HepG2 (cell line): ENCODE results near the gene TCF3. TPM values are rescaled to one million over a fixed set of nuclear protein-coding genes. Genes with fewer than 3 reads are reported as not detected.

Source experiments
- ATAD3A ChIP-seq: sonication (generic); formaldehyde crosslinking; IDR thresholded peaks from 2 replicates; pipeline ENCODE4 v1.4.0; 2020; ENCODE audit warnings: missing genetic modification reagents
- CCAR2 ChIP-seq: fragments of 200-400 bp; formaldehyde crosslinking; optimal IDR thresholded peaks from 2 replicates; pipeline ENCODE3; 2018; ENCODE audit warnings: low read depth, mild to moderate bottlenecking, low read length, moderate library complexity
- ELF4 ChIP-seq: sonication (generic); formaldehyde crosslinking; IDR thresholded peaks from 2 replicates; pipeline ENCODE4 v1.5.0; 2020; ENCODE audit warnings: missing genetic modification reagents, mild to moderate bottlenecking, moderate library complexity, borderline replicate concordance
- FLYWCH1 ChIP-seq: sonication (generic); formaldehyde crosslinking; IDR thresholded peaks from 2 replicates; pipeline ENCODE4 v1.8.1; 2023; ENCODE audit warnings: mild to moderate bottlenecking, missing genetic modification reagents
- GABPA ChIP-seq, 2 experiments: IDR thresholded peaks; 2 replicates each; pipeline ENCODE4 v1.6.1; 2011 to 2016; ENCODE audit warnings: low read depth in 2 of 2, low read length in 1 of 2, missing biosample characterization in 1 of 2, missing genetic modification characterization in 1 of 2
- HHEX ChIP-seq: IDR thresholded peaks from 2 replicates; pipeline ENCODE4 v1.6.1; 2016; ENCODE audit warnings: control low read depth
- HIVEP1 ChIP-seq: sonication (generic); formaldehyde crosslinking; IDR thresholded peaks from 2 replicates; pipeline ENCODE4 v1.4.0; 2020; ENCODE audit warnings: mild to moderate bottlenecking, missing genetic modification reagents
- KAT8 ChIP-seq: IDR thresholded peaks from 2 replicates; pipeline ENCODE4 v1.6.1; 2016; ENCODE audit warnings: missing genetic modification reagents, missing compliant biosample characterization
- PAF1 ChIP-seq: IDR thresholded peaks from 2 replicates; pipeline ENCODE4 v1.6.1; 2016; ENCODE audit warnings: missing genetic modification reagents, missing compliant biosample characterization
- RAD21 ChIP-seq: fragments of 450-650 bp; formaldehyde crosslinking; IDR thresholded peaks from 2 replicates; pipeline ENCODE4 v1.5.0; 2020; ENCODE audit warnings: mild to moderate bottlenecking
- SOX13 ChIP-seq, 3 experiments: fragments of 450-650 bp in 1 of 3; sonication (generic) in 1 of 3; formaldehyde crosslinking in 1 of 3; IDR thresholded peaks in 2 of 3; conservative IDR thresholded peaks in 1 of 3; 2 replicates each; pipeline versions ENCODE4 v1.5.0 to v1.6.1; 2016 to 2020; ENCODE audit warnings: antibody characterized with exemption in 1 of 3, mild to moderate bottlenecking in 1 of 3, missing compliant biosample characterization in 1 of 3, missing genetic modification reagents in 1 of 3, moderate library complexity in 1 of 3
- ZKSCAN1 ChIP-seq: fragments of 150-350 bp; IDR thresholded peaks from 2 replicates; pipeline ENCODE4 v1.6.1; 2014; ENCODE audit warnings: low read length
- ZNF180 ChIP-seq: sonication (generic); formaldehyde crosslinking; IDR thresholded peaks from 2 replicates; pipeline ENCODE4 v1.4.0; 2020; ENCODE audit warnings: low read depth, missing genetic modification reagents, borderline replicate concordance
- ZNF251 ChIP-seq: sonication (generic); formaldehyde crosslinking; IDR thresholded peaks from 2 replicates; pipeline ENCODE4 v1.9.0; 2021; ENCODE audit warnings: mild to moderate bottlenecking, missing genetic modification reagents
- ZNF3 ChIP-seq: IDR thresholded peaks from 2 replicates; pipeline ENCODE4 v1.7.0; 2017; ENCODE audit warnings: inconsistent platforms
- ZNF367 ChIP-seq: sonication (generic); formaldehyde crosslinking; IDR thresholded peaks from 2 replicates; pipeline ENCODE4 v1.4.0; 2020; ENCODE audit warnings: missing genetic modification reagents, borderline replicate concordance
- ZNF512 ChIP-seq: sonication (generic); formaldehyde crosslinking; IDR thresholded peaks from 2 replicates; pipeline ENCODE4 v1.4.0; 2020; ENCODE audit warnings: mild to moderate bottlenecking, missing genetic modification reagents
- ZNF572 ChIP-seq: sonication (generic); formaldehyde crosslinking; IDR thresholded peaks from 2 replicates; pipeline ENCODE4 v1.5.1; 2020; ENCODE audit warnings: mild to moderate bottlenecking, missing genetic modification reagents
- ZNF577 ChIP-seq: sonication (generic); formaldehyde crosslinking; IDR thresholded peaks from 2 replicates; pipeline ENCODE4 v1.4.0; 2020; ENCODE audit warnings: mild to moderate bottlenecking, low read depth, missing genetic modification reagents, borderline replicate concordance
- ZZZ3 ChIP-seq: sonication (generic); formaldehyde crosslinking; IDR thresholded peaks from 2 replicates; pipeline ENCODE4 v1.4.0; 2020; ENCODE audit warnings: missing genetic modification reagents, mild to moderate bottlenecking, borderline replicate concordance
- polyA plus RNA-seq, 8 experiments: library from polyadenylated mRNA; depleted of rRNA in 3 of 8; stranded (reverse) in 7 of 8; unstranded in 1 of 8; fragments of >200 nt; fragmentation: Illumina TruSeq in 4 of 8; extraction: Trizol in 4 of 8; gene quantifications; 2 replicates each; pipeline versions ENCODE4 v1.2.1 to v1.2.3, GENCODE V29; 2011 to 2016; ENCODE audit warnings: low read depth in 4 of 8, missing spikeins in 1 of 8, mixed read lengths in 1 of 8; ENCODE audit not compliant: insufficient read depth in 1 of 8
- total RNA-seq, 5 experiments: library from RNA; depleted of rRNA; stranded (reverse); fragments of >200 nt; fragmentation: Illumina TruSeq; extraction: Trizol; gene quantifications; 2 replicates each; pipeline ENCODE4 v1.2.3, GENCODE V29; 2016; ENCODE audit warnings: low read depth in 1 of 5
- TF ChIP-seq, protein P1 (sequence below): sonication (generic); formaldehyde crosslinking; IDR thresholded peaks from 2 replicates; pipeline ENCODE4 v1.4.0; 2020; ENCODE audit warnings: missing genetic modification reagents, borderline replicate concordance
- TF ChIP-seq, protein P2 (sequence below): sonication (generic); formaldehyde crosslinking; IDR thresholded peaks from 2 replicates; pipeline ENCODE4; 2020; ENCODE audit warnings: missing genetic modification reagents, mild to moderate bottlenecking, borderline replicate concordance

The TCF3 gene
- total and polyA plus RNA-seq, 2 of the 13 experiments (the other 11 are each of a cell fraction or from before 2014, with no cell fraction given), result 51.4 to 53.2 TPM

DNA sequence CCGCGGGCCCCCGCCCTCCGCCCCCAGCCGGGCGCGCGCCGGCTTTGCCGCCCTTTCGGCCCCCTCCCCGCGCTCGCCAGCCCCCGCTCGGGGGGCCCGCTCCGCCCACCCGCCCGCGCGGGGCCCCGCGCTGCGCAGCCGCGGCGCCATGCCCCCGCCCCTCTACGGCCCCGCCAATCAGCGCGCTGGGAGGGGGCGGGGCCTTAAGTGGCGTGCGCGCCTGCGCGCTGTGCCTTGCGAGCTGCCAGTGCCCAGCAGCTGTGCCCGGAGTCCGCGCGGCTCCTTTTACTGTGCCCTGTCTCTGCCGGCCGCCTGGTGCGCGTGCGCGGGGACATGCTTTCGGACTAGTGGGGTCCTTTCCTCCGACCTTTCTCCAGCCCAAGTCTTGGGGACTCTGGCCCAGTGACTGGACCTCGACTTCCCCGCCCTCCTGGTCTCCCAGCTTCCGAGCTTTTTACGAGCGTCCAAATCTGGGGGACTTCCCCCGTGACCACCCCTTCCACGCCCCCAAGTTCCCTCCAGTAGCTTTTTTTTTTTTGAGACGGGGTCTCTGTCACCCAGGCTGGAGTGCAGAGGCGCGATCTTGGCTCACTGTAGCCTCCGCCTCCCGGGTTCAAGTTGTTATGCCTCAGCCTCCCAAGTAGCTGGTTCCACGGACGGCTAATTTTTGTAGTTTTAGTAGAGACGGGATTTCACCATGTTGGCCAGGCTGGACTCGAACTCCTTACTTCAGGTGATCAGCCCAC lies 59.5 kb downstream of the TCF3 start, which contains the start of gene MBD3 (continued):
- TF ChIP-seq PAF1 (CRISPR knock-in tag) (no peak), ATAD3A (CRISPR knock-in tag) (no peak), RAD21 (CRISPR knock-in tag) (peak; percentile 22; the same call in 1 of the 2 replicates), ZNF577 (CRISPR knock-in tag) (no peak), KAT8 (CRISPR knock-in tag) (no peak), ZNF572 (CRISPR knock-in tag) (0 out of 2 replicates have a peak, but pooled peaks have one; percentile 46), ELF4 (no peak), HHEX (CRISPR knock-in tag) (no peak), ZNF3 (CRISPR knock-in tag) (no peak), SOX13 (IDR thresholded peaks at IDR 0.05) (no peak), SOX13 (CRISPR knock-in tag; conservative IDR thresholded peaks at IDR 0.05 in 1 of 2, IDR thresholded peaks at IDR 0.05 in 1 of 2) (no peak), ZZZ3 (CRISPR knock-in tag) (no peak), ZNF512 (CRISPR knock-in tag) (no peak), ZNF180 (CRISPR knock-in tag) (no peak), ZNF251 (CRISPR knock-in tag) (no peak), CCAR2 (no peak), ZKSCAN1 (no peak), HIVEP1 (CRISPR knock-in tag) (no peak), FLYWCH1 (no peak), ZNF367 (CRISPR knock-in tag) (no peak), GABPA (IDR thresholded peaks at IDR 0.05; ENCODE audit: low read depth, low read length) (no peak), GABPA (CRISPR knock-in tag; IDR thresholded peaks at IDR 0.05; ENCODE audit: low read depth) (no peak)
- TF ChIP-seq, protein P1, sequence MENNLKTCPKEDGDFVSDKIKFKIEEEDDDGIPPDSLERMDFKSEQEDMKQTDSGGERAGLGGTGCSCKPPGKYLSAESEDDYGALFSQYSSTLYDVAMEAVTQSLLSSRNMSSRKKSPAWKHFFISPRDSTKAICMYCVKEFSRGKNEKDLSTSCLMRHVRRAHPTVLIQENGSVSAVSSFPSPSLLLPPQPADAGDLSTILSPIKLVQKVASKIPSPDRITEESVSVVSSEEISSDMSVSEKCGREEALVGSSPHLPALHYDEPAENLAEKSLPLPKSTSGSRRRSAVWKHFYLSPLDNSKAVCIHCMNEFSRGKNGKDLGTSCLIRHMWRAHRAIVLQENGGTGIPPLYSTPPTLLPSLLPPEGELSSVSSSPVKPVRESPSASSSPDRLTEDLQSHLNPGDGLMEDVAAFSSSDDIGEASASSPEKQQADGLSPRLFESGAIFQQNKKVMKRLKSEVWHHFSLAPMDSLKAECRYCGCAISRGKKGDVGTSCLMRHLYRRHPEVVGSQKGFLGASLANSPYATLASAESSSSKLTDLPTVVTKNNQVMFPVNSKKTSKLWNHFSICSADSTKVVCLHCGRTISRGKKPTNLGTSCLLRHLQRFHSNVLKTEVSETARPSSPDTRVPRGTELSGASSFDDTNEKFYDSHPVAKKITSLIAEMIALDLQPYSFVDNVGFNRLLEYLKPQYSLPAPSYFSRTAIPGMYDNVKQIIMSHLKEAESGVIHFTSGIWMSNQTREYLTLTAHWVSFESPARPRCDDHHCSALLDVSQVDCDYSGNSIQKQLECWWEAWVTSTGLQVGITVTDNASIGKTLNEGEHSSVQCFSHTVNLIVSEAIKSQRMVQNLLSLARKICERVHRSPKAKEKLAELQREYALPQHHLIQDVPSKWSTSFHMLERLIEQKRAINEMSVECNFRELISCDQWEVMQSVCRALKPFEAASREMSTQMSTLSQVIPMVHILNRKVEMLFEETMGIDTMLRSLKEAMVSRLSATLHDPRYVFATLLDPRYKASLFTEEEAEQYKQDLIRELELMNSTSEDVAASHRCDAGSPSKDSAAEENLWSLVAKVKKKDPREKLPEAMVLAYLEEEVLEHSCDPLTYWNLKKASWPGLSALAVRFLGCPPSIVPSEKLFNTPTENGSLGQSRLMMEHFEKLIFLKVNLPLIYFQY (CRISPR knock-in tag), result no peak
- TF ChIP-seq, protein P2, sequence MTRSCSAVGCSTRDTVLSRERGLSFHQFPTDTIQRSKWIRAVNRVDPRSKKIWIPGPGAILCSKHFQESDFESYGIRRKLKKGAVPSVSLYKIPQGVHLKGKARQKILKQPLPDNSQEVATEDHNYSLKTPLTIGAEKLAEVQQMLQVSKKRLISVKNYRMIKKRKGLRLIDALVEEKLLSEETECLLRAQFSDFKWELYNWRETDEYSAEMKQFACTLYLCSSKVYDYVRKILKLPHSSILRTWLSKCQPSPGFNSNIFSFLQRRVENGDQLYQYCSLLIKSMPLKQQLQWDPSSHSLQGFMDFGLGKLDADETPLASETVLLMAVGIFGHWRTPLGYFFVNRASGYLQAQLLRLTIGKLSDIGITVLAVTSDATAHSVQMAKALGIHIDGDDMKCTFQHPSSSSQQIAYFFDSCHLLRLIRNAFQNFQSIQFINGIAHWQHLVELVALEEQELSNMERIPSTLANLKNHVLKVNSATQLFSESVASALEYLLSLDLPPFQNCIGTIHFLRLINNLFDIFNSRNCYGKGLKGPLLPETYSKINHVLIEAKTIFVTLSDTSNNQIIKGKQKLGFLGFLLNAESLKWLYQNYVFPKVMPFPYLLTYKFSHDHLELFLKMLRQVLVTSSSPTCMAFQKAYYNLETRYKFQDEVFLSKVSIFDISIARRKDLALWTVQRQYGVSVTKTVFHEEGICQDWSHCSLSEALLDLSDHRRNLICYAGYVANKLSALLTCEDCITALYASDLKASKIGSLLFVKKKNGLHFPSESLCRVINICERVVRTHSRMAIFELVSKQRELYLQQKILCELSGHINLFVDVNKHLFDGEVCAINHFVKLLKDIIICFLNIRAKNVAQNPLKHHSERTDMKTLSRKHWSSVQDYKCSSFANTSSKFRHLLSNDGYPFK, result no peak
